HL-60 (cell line): Measurements from ENCODE around the gene MARCO.

Experiments
- DNase-seq, 2 experiments: peaks; one replicate each; pipeline ENCODE4 v3.0.0-alpha.2; 2010 to 2020; ENCODE audit warnings: low read depth in 1 of 2, low spot score in 1 of 2
- H3K27ac ChIP-seq: fragments of 250-450 bp; sonication (Bioruptor Pico); replicated peaks from 2 replicates; pipeline ENCODE4 v1.5.1; 2020; ENCODE audit warnings: mild to moderate bottlenecking, moderate library complexity
- H3K27me3 ChIP-seq: fragments of 250-450 bp; sonication (Bioruptor Pico); 2 replicates; pipeline ENCODE4 v1.5.1; 2021; ENCODE audit warnings: mild to moderate bottlenecking, moderate library complexity; ENCODE audit not compliant: insufficient read depth, poor library complexity, severe bottlenecking
- H3K4me3 ChIP-seq: replicated peaks from 2 replicates; pipeline ENCODE4 v1.5.1; 2011; ENCODE audit warnings: mild to moderate bottlenecking, control low read depth, low read length; ENCODE audit not compliant: insufficient read depth
- GABPA ChIP-seq: IDR thresholded peaks from 2 replicates; pipeline ENCODE4 v1.6.1; 2012; ENCODE audit warnings: low read depth
- POLR2AphosphoS5 ChIP-seq: IDR thresholded peaks from 2 replicates; pipeline ENCODE4 v1.6.1; 2012; ENCODE audit warnings: low read depth
- SPI1 ChIP-seq: IDR thresholded peaks from 2 replicates; pipeline ENCODE4 v1.6.1; 2012; ENCODE audit warnings: low read depth, mild to moderate bottlenecking, borderline replicate concordance
- TF ChIP-seq, protein P1 (sequence below): IDR thresholded peaks from 2 replicates; pipeline ENCODE4 v1.6.1; 2012; ENCODE audit warnings: low read depth; ENCODE audit not compliant: insufficient replicate concordance
- TF ChIP-seq, protein P2 (sequence below): IDR thresholded peaks from one replicate; pipeline ENCODE4 v1.5.1; 2011; ENCODE audit warnings: low read length, control low read depth, inconsistent platforms; ENCODE audit not compliant: insufficient read depth

MARCO gene

DNA sequence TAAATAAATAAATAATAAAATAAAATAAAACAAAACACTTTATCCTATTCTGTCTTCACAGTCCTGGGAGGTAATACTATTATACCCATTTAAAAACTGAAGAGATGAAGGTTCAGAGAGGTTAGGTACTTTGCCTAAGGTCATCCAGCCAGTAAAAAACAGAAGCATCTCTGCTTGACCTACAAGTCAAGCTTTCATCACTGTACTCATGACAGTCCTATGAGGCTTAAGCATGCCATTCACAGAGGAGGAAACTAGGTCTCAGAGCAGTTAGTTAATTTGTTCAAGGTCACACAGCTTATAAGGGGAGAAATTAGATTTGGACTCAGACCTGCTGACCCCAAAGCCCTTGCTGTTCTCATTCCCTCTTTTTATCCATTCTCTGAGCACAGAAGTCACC is 77.5 kb downstream of the MARCO start:
- no peak for DNase-seq
- H3K4me3 ChIP-seq = no peak overlapping the region

DNA sequence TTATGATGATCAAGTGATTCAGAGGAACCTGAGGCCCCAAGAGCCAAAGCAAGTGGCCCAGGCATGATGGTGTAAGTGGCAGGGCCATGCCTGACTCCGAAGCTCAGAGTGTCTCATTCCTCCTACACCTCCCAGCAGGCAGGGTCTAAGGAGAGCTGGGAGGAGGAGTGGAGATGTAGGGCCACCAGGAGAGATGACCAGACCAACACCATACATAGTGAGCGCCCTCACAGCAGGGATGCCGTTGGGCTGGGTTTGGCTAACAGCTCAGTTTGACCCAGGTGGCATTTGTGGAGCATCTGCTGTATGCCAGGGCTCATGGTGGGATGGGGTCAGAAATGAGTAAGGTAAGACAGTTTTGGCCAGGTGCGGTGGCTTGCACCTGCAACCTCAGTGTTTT is 80.7 kb downstream of the MARCO start:
- DNase-seq = no peak
- Histone ChIP-seq H3K27me3 (peaks cover 2% of the 10 kb centered on the region), H3K4me3 (no peak overlapping the region), H3K27ac (no peak overlapping the region)
- TF ChIP-seq, protein P1, sequence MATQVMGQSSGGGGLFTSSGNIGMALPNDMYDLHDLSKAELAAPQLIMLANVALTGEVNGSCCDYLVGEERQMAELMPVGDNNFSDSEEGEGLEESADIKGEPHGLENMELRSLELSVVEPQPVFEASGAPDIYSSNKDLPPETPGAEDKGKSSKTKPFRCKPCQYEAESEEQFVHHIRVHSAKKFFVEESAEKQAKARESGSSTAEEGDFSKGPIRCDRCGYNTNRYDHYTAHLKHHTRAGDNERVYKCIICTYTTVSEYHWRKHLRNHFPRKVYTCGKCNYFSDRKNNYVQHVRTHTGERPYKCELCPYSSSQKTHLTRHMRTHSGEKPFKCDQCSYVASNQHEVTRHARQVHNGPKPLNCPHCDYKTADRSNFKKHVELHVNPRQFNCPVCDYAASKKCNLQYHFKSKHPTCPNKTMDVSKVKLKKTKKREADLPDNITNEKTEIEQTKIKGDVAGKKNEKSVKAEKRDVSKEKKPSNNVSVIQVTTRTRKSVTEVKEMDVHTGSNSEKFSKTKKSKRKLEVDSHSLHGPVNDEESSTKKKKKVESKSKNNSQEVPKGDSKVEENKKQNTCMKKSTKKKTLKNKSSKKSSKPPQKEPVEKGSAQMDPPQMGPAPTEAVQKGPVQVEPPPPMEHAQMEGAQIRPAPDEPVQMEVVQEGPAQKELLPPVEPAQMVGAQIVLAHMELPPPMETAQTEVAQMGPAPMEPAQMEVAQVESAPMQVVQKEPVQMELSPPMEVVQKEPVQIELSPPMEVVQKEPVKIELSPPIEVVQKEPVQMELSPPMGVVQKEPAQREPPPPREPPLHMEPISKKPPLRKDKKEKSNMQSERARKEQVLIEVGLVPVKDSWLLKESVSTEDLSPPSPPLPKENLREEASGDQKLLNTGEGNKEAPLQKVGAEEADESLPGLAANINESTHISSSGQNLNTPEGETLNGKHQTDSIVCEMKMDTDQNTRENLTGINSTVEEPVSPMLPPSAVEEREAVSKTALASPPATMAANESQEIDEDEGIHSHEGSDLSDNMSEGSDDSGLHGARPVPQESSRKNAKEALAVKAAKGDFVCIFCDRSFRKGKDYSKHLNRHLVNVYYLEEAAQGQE = no peak
- TF ChIP-seq, protein P2, sequence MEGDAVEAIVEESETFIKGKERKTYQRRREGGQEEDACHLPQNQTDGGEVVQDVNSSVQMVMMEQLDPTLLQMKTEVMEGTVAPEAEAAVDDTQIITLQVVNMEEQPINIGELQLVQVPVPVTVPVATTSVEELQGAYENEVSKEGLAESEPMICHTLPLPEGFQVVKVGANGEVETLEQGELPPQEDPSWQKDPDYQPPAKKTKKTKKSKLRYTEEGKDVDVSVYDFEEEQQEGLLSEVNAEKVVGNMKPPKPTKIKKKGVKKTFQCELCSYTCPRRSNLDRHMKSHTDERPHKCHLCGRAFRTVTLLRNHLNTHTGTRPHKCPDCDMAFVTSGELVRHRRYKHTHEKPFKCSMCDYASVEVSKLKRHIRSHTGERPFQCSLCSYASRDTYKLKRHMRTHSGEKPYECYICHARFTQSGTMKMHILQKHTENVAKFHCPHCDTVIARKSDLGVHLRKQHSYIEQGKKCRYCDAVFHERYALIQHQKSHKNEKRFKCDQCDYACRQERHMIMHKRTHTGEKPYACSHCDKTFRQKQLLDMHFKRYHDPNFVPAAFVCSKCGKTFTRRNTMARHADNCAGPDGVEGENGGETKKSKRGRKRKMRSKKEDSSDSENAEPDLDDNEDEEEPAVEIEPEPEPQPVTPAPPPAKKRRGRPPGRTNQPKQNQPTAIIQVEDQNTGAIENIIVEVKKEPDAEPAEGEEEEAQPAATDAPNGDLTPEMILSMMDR = no peak
- TF ChIP-seq GABPA = no peak
- TF ChIP-seq SPI1 = no peak
- TF ChIP-seq POLR2AphosphoS5 = no peak

More for the DNA sequence above, 77.5 kb downstream of the MARCO start:
- H3K27ac ChIP-seq = no peak overlapping the region
- H3K27me3 ChIP-seq = peaks cover 2% of the 10 kb centered on the region
- TF ChIP-seq, protein P1 = no peak
- TF ChIP-seq GABPA = no peak
- TF ChIP-seq POLR2AphosphoS5 = no peak
- TF ChIP-seq, protein P2 = no peak
- TF ChIP-seq SPI1 = no peak

DNA sequence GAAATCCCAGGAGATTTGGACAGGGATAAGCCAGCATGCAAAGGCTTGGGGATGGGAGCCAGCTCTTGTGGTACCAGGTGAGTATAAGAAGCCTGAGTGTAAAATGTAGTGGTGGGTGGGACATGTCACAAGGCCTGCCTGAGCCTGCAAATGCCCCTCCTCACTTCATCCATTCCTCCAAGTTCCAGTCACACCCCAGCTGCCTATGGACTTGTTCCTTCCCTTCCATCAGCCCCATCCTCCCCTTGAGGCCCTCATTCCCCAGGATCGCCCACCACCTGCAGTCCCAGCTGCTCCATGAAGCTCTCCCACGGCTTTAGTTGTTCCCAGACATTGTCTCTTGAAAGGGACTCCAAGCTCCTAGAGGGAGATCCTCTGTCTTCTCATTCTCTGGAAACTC is 81.5 kb downstream of the MARCO start:
- TF ChIP-seq SPI1 = no peak
- no peak for TF ChIP-seq GABPA
- TF ChIP-seq POLR2AphosphoS5 = no peak
- TF ChIP-seq, protein P2 = no peak
- TF ChIP-seq, protein P1 = no peak
- DNase-seq = no peak
- H3K27me3 ChIP-seq = no peaks in the 10 kb centered on the region
- H3K27ac ChIP-seq = no peak overlapping the region
- no peak overlapping the region for H3K4me3 ChIP-seq
